GM21737 (cell line): ENCODE results near the gene PM20D1.
"Not testable (repeated sequence)": the region's sequence is repeated elsewhere in the genome, so short reads cannot be mapped to it uniquely, and the experiment has no call there.

ENCODE experiments used
- ATAC-seq: cut with Tn5 transposase; IDR thresholded peaks from one replicate; pipeline ENCODE4 v1.9.1; 2021; ENCODE audit warnings: mild to moderate bottlenecking, moderate library complexity; ENCODE audit not compliant: unreplicated experiment

The PM20D1 gene, protein sequence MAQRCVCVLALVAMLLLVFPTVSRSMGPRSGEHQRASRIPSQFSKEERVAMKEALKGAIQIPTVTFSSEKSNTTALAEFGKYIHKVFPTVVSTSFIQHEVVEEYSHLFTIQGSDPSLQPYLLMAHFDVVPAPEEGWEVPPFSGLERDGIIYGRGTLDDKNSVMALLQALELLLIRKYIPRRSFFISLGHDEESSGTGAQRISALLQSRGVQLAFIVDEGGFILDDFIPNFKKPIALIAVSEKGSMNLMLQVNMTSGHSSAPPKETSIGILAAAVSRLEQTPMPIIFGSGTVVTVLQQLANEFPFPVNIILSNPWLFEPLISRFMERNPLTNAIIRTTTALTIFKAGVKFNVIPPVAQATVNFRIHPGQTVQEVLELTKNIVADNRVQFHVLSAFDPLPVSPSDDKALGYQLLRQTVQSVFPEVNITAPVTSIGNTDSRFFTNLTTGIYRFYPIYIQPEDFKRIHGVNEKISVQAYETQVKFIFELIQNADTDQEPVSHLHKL

DNA sequence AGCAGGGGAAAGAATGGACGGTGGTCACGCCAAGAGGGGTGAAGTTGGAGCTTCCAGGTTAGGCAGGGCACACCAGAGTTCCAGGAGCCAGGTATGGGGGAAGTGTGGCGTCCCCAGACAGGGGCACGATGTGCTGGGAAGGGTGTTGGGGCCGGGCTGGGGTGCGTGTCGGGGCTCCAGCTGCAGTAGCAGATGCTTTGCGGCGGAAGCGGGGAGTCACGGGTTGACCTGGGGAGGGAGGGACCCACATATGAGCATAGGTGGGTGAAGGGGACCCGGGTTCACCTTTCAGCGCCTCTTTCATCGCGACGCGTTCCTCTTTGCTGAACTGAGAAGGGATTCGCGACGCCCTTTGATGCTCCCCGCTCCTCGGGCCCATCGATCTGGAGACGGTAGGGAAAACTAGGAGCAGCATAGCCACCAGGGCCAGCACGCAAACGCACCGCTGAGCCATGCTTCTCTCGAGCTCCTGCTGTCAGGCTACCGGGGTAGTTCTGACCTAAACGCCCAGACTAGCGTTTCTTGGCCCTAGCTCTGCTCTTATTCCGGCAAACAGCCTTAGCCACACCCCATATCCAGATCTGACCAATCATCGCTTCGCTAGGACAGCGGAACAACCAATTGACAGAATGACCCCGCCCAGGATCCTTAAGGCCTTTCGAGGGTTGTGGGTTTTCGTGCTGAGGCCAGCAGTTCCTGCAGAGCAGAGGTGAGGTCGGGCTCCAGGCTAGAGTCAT, at the start of gene PM20D1:
PM20D1 (minus strand) TSS at position 514 of the 737 bp plus-strand sequence; CDS start at position 454, 60 bp downstream.
- ATAC-seq = no peak

DNA sequence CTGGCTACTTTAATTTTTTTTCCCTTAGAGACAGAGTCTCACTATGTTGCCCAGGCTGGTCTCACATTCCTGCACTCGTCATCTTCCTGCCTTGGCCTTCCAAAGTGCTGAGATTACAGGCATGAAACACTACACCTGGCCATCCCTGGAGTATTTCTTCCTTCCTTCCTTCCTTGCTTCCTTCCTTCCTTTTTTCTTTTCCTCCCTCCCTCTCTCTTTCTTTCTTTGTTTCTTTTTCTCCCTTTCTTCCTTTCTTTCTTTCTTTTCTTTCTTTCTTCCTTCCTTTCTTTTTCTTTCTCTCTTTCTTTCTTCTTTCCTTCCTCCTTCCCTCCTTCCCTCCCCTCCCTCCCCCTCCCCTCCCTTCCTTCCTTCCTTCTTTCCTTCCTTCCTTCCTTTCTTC, 46.4 kb upstream of the PM20D1 start:
- no peak for ATAC-seq

DNA sequence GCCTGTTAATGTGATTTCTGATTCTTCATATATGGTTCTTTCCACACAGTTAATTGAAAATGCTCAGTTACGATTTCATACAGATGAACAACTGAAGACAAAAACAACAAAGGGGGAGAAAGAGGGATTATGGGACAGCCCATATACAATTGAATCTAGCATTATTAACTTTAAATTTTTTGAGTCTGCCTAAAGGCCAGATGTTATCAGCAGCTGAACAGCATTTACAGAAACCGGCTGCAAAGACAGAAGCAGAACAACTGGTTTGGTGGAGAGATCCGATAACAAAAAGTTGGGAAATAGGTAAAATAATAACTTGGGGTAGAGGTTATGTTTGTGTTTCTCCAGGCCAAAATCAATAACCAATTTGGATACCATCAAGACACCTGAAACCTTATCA, 44.2 kb upstream of the PM20D1 start:
- ATAC-seq = not testable (repeated sequence)

DNA sequence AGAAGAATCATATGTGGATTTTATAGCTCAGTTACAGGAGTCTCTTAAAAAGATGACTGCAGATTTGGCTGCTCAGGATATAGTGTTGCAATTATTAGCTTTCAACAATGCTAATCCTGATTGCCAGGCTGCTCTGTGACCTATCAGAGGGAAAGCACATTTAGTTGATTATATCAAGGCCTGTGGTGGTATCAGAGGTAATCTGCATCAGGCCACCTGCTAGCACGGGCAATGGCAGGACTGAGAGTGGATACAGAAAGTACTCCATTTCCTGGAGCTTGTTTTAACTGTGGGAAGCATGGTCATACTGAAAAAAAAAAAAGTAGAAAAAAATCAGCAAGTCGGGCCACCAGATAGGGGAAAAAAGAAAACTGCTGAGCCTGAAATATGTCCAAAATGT, 42.2 kb upstream of the PM20D1 start:
- not testable (repeated sequence) for ATAC-seq

DNA sequence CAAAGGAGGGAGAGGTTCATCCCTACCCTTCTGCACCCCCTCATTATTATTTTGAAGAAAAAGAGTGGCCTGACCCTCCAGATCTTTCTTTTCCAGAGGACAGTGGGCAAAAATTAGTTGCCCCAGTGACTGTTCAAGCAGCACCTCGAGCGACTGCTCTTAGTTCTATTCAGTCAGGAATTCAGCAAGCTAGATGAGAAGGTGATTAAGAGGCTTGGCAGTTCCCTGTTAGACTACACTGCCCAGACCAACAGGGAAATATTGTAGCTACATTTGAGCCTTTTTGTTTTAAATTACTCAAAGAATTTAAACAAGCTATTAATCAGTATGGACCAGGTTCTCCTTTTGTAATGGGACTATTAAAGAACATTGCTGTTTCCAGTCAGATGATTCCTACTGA, 41.5 kb upstream of the PM20D1 start:
- ATAC-seq = not testable (repeated sequence)

DNA sequence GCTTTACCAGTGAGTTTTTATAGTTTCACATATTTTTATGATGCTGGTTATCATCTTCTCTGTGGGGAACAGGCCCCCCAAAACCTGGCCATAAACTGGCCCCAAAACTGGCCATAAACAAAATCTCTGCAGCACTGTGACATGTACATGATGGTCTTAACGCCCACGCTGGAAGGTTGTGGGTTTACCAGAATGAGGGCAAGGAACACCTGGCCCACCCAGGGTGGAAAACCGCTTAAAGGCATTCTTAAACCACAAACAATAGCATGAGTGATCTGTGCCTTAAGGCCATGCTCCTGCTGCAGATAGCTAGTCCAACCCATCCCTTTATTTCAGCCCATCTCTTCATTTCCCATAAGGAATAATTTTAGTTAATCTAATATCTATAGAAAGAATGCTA, 40.7 kb upstream of the PM20D1 start:
- ATAC-seq = not testable (repeated sequence)

DNA sequence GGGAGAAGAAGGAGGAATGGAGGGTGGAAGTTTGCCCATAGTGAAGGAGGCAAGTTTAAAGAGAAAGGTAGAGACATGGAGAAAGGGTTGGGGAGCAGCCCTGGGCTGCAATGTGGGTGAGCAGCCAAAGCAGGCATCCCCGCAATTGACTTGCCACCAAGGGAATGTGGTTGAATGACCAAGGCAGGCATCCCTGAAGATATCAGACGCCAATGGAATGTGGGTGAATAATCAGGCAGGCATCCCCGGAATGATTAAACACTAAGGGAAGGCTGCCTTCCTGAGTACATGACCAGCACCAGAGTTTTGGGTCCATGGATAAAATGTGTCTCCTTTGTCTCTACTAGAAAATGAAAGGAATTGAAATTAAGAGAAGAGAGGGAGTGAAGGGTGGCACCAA, 39.8 kb upstream of the PM20D1 start:
- ATAC-seq = not testable (repeated sequence)

DNA sequence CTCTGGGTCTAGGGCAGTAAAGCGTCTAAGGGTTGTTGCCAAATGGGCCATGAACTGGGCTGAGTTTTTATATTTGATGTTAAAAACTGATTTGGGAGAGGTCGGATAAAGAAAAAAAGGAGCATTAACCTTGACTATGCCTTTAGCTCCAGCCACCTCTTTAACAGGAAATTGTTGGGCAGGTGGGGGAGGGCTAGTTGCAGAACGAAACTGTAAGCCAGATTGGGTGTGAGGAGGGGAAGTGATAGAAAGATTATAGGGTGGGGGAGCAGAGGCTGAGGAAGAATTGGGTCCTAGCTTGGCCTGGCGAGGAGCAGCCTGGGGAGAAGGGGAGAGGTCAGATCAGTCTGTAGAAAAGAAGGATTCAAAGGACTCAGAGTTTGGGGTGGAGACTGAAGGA, 39.1 kb upstream of the PM20D1 start:
- ATAC-seq = not testable (repeated sequence)

DNA sequence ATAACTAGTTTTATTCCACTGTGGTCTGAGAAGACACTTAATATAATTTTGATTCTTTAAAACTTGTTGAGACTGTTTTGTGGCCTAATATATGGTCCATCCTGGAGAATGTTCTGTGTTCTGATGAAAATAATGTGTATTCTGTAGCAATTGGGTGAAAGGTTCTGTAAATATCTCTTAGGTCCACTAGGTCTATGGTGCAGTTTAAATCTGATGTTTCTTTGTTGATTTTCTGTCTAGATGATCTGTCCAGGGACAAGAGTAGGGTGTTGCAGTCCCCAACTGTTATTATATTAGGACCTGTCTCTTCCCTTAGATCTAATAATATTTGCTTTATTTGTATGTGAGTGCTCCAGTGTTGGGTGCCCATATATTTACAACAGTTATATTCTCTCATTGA, 33.9 kb upstream of the PM20D1 start:
- no peak for ATAC-seq

DNA sequence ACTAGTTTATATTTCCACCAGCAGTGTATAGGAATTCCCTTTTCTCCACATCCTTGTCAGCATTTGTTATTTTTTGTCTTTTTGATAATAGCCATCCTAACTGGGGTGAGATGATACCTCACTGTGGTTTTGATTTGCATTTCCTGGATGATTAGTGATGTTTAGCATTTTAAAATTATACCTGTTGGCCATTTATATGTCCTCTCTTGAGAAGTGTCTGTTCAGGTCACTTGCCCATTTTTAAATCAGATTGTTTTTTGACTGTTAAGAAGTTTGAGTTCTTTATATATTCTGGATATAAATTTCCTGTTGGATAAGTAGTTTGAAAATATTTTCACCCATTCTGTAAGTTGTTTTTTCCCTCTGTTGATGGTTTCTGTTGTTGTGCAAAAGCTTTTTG, 31.0 kb upstream of the PM20D1 start:
- no peak for ATAC-seq

DNA sequence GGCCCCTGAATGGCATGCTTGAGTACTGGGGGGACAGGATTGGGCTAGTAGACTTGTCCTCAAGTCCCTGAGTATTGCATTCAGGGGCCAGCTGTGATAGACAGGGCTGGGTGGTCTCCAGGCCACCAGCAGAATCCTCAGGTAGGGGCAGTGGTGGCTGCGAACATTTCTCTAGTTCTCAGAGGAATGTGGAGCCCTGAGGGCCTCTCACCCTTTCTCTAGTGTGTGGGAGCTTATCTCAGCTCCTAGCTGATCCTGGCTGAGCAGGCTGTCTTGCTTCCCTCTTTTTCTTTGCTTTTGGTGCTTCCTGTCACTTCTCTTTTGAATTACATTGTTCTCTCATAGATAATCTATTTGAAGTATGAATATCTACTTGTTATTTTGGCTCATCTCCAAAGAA, 30.0 kb upstream of the PM20D1 start:
- no peak for ATAC-seq

DNA sequence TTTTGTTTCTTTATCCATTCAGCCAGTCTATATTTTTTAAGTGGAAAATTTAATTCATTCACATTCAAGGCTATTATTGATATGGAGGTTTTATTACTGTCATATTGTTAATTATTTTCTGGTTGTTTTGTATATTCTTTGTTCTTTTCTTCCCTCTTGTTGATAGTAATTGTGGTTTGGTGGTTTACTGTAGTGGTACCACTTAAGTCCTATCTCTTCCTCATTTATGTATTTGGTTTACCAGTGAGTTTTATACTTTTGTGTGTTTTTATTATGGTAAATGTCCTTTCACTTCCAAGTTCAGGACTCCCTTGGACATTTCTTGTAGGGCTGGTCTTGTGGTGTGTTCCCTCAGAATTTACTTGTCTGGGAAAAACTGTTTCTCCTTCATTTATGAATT, 28.1 kb upstream of the PM20D1 start:
- ATAC-seq = no peak

DNA sequence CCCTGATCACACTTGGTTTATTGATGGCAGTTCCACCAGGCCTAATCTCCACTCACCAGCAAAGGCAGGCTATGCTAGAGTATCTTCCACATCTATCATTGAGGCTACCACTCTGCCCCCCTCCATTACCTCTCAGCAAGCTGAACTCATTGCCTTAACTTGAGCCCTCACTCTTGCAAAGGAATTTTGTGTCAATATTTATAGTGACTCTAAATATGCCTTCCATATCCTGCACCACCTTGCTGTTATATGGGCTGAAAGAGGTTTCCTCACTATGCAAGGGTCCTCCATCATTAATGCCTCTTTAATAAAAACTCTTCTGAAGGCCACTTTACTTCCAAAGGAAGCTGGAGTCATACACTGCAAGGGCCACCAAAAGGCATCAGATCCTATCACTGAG, 23.2 kb upstream of the PM20D1 start:
- not testable (repeated sequence) for ATAC-seq

DNA sequence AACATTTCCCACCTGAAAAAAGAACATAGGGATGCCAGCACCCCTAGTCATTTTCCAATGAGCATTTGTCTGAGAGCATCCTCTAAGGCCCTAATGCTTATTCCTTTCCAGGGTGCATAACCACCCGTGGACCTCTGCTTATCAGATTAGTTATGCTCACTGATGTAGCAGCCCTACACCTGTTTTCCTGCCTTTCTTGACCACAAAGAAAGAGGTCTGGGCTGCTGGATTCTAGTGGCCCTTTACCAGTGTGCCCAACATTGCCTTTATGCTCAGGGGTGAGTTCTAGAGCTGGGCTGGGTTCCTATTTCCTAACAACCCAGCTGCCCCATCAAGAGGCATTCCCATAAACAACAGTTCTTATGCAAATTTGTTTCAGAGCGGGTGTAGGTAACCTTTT, 20.3 kb upstream of the PM20D1 start:
- ATAC-seq = no peak

DNA sequence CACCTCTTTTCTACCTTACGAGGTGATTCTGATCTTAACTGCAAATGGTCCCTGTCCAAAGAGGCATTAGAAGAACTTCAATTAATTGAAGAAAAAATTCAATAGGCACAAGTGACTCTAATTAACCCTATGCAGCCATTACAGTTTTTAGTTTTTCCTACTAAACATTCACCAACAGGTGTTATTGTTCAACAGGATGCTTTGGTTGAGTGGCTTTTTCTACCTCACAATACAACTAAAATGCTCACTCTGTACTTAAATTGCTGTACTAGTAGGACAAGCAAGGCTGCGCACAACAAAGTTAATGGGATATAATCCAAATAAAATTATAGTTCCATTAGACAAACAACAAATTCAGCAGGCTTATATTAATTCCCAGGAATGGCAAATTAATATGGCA, 11.6 kb upstream of the PM20D1 start:
- ATAC-seq = no peak

DNA sequence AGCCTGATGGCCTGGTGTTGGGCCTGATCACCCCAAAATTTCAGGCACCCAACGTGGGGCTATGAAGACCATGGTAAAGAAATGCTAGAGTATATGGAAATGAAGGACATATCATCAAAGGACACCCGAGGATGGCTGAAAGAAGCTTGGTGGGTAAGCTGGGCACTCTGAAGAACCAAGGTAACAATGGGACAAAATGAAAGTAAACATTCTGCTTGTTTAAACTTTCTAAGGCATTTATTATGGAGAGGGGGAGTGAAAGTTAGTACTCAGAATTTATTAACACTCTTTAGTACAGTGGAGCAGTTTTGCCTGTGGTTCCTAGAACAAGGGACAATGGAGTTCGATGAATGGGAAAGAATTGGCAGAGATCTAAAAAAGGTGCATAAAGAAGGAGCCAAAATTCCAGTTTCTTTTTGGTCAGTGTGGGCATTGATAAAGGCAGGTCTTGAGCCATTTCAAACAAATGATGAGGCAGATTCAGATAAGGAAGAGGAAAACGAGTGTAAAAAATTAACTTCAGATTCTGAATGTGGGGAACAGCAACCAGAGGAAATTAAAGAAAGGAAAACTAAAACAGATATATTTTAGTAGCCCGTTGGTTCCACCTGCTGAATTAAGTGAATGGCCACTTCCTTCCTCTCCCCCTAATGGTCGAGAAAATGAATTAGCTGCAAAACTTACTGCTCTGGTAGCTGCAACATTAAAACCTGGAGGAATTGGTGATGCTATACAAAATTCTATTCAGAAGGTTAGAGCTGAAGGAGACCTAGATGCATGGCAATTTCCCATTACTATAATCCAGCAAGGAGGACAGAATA, 8.4 kb upstream of the PM20D1 start:
- ATAC-seq = no peak

DNA sequence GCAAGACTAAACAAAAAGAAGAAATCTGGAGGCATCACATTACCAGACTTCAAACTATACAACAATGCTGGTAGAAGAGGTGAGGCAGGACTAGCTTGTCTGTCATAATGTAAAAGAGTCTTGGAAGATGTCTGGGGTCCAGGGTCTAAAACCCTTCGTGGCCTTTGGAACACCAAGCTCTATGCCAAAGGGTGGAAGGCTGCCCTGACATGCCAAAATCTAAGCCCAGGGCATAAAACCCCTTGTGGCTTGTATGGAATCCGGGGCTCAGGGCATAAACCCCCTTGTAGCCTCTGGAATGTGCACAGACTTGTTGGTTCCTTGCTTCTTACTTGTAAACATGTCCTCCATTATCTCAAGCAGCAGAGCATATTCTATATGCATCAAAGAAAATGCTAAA, 7.6 kb upstream of the PM20D1 start:
- ATAC-seq = not testable (repeated sequence)

DNA sequence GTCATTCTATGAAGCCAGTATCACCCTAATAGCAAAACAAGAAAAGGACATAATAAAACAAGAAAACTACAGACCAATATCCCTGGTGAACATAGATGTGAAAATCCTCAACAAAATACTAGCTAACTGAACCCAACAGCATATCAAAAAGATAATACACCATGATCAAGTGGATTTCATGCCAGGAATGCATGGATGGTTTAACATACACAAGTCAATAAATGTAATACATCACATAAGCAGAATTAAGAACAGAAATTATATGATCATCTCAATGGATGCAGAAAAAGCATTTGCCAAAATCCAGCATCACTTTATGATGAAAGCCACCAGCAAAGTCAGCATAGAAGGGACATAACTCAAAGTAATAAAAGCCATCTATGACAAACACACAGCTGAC, 6.5 kb upstream of the PM20D1 start:
- ATAC-seq = no peak

DNA sequence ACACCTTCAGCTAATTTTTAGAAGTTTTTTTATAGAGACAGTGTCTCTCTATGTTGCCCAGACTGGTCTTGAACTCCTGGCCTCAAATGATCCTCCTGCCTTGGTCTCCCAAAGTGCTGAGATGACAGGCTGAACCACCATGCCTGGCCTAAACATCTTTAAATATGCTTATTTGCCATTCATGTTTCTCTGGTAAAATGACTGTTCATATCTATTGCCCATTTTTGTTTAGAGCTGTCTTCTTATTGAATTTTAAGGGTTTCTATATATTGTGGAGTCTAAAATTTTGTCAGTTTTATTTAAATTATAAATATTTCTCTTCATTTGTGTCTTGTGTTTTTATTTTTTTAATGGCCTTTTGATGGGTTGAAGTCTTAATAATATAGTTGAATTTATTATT, 3.0 kb upstream of the PM20D1 start:
- no peak for ATAC-seq

DNA sequence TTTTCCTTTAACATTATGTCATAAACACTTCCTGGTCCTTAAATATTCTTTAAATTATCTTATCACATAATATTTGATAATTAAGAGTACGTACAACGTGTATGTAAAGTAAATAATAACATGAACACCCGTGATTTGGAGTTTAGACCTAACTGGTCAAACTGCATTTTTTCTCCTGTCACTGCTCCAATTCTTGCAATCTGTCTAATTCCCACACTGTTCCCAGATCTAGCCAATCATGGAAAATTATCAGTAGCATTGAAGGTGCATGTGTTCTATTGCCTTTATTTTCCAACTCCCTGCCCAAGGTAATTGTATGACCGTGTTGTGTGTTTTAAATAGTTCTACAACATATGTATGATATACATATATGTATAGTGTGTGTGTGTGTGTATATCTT, 2.1 kb upstream of the PM20D1 start:
- ATAC-seq = no peak
